ENCODE measurements around the gene GPC6. TPM values are rescaled to one million over a fixed set of nuclear protein-coding genes. Genes with fewer than 3 reads are reported as not detected.

Gene GPC6
- total RNA-seq, 1 experiment from 2014 or later, result not detected

DNA sequence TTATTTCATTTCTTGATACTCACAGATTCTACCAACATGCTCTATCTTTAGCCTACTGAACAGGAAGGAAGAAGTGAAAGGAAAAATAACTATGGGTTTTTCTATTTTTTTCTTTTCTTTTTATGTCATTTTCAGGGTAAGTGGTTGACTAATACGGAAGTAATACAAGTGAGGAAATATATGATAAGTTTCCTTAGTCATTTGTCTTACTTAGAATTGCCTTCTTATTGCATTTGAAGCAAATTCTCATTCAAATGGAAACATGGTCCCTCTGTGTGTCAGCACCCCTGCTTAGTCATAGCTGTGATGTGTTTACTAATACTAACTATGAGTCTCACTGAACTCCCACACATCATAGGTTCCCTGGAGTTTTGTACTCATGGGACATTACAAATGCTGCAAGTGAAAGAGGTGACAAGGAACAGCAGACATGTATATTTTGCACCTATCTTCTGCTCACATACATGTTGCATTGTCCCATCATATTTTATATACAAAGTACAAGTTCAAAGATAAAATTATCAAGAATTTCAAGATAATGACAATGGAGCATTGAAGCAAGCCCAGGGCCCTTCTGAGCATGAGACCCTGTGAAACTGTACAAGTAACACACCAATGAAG is 1192.8 kb downstream of the GPC6 start:
- CTCF ChIA-PET, result no interaction called here
- no peaks in the 10 kb centered on the region for H3K27me3 ChIP-seq (ENCODE audit: insufficient read depth, low read depth)
- POLR2A ChIA-PET (ENCODE audit: unreplicated experiment), result no interaction called here
- H3K4me1 ChIP-seq (replicated peaks; ENCODE audit: insufficient read depth), result no peaks in the 10 kb centered on the region
- intact Hi-C loops (cut with micrococcal nuclease; ENCODE audit: unreplicated experiment), result no loop called here
- no peak overlapping the region for H3K4me2 ChIP-seq
- H3K27ac ChIP-seq, result no peak overlapping the region
- peak in 1 of 2 experiments; percentile 37 for DNase-seq
- BruUV-seq (replicated peaks), result no TSS peak
- no peaks in the 10 kb centered on the region for H3K9me2 ChIP-seq (ENCODE audit: insufficient read depth)
- no peaks in the 10 kb centered on the region for H3K79me2 ChIP-seq (ENCODE audit: low read depth)
- H3K4me3 ChIP-seq, result no peak overlapping the region
- H4K20me1 ChIP-seq (ENCODE audit: insufficient read depth), result no peaks in the 10 kb centered on the region
- H3F3A ChIP-seq (ENCODE audit: insufficient read depth, low read depth), result no peaks in the 10 kb centered on the region
- TF ChIP-seq EZH2 (IDR thresholded peaks at IDR 0.05; ENCODE audit: low read depth), result no peak
- TF ChIP-seq, protein P1, sequence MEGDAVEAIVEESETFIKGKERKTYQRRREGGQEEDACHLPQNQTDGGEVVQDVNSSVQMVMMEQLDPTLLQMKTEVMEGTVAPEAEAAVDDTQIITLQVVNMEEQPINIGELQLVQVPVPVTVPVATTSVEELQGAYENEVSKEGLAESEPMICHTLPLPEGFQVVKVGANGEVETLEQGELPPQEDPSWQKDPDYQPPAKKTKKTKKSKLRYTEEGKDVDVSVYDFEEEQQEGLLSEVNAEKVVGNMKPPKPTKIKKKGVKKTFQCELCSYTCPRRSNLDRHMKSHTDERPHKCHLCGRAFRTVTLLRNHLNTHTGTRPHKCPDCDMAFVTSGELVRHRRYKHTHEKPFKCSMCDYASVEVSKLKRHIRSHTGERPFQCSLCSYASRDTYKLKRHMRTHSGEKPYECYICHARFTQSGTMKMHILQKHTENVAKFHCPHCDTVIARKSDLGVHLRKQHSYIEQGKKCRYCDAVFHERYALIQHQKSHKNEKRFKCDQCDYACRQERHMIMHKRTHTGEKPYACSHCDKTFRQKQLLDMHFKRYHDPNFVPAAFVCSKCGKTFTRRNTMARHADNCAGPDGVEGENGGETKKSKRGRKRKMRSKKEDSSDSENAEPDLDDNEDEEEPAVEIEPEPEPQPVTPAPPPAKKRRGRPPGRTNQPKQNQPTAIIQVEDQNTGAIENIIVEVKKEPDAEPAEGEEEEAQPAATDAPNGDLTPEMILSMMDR (conservative IDR thresholded peaks at IDR 0.05), result no peak
- H3K36me3 ChIP-seq (ENCODE audit: low read depth), result no peaks in the 10 kb centered on the region
- no peak overlapping the region for H2AFZ ChIP-seq
- H3K9me3 ChIP-seq (ENCODE audit: insufficient read depth, low read depth), result no peaks in the 10 kb centered on the region

DNA sequence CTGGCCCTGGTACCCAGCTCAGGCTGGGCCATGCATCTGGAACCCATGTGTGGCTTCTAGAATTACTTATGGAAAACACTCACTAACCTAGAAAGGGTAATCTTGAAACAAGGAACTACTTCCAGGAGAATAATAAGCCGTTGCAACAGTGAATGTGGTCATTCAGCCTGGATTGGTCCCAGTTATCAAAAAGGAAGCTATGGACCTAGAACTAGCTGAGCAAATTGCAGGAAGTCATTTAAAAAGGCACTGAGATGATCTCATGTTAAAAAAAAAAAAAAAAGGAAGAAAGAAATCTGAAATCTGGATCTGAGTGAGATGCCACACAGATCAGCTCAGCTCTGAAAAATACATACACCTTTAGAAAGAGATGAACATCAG is 1193.3 kb downstream of the GPC6 start:
- DNase-seq, result no peak
- Histone ChIP-seq H3K27ac (no peak overlapping the region), H3K9me3 (ENCODE audit: insufficient read depth, low read depth) (no peaks in the 10 kb centered on the region), H3K36me3 (ENCODE audit: low read depth) (no peaks in the 10 kb centered on the region), H3F3A (ENCODE audit: insufficient read depth, low read depth) (no peaks in the 10 kb centered on the region), H3K4me1 (replicated peaks; ENCODE audit: insufficient read depth) (no peaks in the 10 kb centered on the region), H3K27me3 (ENCODE audit: insufficient read depth, low read depth) (no peaks in the 10 kb centered on the region), H3K4me3 (no peak overlapping the region), H4K20me1 (ENCODE audit: insufficient read depth) (no peaks in the 10 kb centered on the region), H2AFZ (no peak overlapping the region), H3K79me2 (ENCODE audit: low read depth) (no peaks in the 10 kb centered on the region), H3K4me2 (no peak overlapping the region), H3K9me2 (ENCODE audit: insufficient read depth) (no peaks in the 10 kb centered on the region)
- intact Hi-C loops (cut with micrococcal nuclease; ENCODE audit: unreplicated experiment), result no loop called here
- BruUV-seq (replicated peaks), result no TSS peak
- ChIA-PET POLR2A (ENCODE audit: unreplicated experiment) (no interaction called here), CTCF (no interaction called here)
- no peak for TF ChIP-seq EZH2 (IDR thresholded peaks at IDR 0.05; ENCODE audit: low read depth)
- TF ChIP-seq, protein P1 (conservative IDR thresholded peaks at IDR 0.05), result no peak

DNA sequence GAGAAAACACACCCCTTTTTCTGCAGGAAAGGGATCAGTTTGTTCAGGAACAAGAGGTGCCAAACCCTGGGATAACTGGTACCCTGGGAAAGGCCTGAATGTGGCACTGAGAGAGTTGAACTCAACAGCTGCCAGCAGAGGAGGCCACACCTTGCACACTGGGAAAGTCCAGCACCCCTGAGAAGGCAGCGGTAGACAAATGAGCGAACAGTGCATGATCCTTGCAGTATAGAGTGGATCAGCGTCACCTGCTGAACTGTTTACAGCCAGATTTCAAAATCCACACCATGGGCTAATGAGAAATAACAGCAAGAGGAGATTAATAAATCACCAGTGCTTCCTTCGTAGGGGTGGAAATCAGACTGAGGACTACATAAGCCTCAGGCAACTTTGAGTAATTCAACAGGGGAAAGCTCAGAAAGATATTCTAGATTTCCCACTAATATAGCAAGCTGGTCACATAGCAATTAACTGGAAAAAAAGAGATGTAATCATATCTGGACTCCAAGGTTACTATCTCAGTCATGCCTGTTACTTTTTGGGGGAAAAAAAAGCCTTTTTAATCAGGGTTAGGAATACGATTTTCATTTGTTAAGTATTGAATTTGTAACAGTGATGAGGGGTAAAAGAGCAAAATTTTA is 1200.8 kb downstream of the GPC6 start:
- H3F3A ChIP-seq (ENCODE audit: insufficient read depth, low read depth), result no peaks in the 10 kb centered on the region
- no peaks in the 10 kb centered on the region for H3K9me3 ChIP-seq (ENCODE audit: insufficient read depth, low read depth)
- no peaks in the 10 kb centered on the region for H3K9me2 ChIP-seq (ENCODE audit: insufficient read depth)
- intact Hi-C loops (cut with micrococcal nuclease; ENCODE audit: unreplicated experiment), result no loop called here
- no peak overlapping the region for H3K4me3 ChIP-seq
- H3K4me1 ChIP-seq (replicated peaks; ENCODE audit: insufficient read depth), result no peaks in the 10 kb centered on the region
- H2AFZ ChIP-seq, result no peak overlapping the region
- no peak overlapping the region for H3K27ac ChIP-seq
- ChIA-PET POLR2A (ENCODE audit: unreplicated experiment) (no interaction called here), CTCF (no interaction called here)
- no peak overlapping the region for H3K4me2 ChIP-seq
- H4K20me1 ChIP-seq (ENCODE audit: insufficient read depth), result no peaks in the 10 kb centered on the region
- TF ChIP-seq, protein P1 (conservative IDR thresholded peaks at IDR 0.05), result no peak
- no peak for TF ChIP-seq EZH2 (IDR thresholded peaks at IDR 0.05; ENCODE audit: low read depth)
- BruUV-seq (replicated peaks), result no TSS peak
- no peaks in the 10 kb centered on the region for H3K36me3 ChIP-seq (ENCODE audit: low read depth)
- H3K27me3 ChIP-seq (ENCODE audit: insufficient read depth, low read depth), result no peaks in the 10 kb centered on the region
- DNase-seq, result no peak
- H3K79me2 ChIP-seq (ENCODE audit: low read depth), result no peaks in the 10 kb centered on the region
